ENCODE results near the gene C16orf89.

C16orf89 gene

GRCh38 chr16:5069854-5070253 lies 4.1 kb upstream of the C16orf89 start:
- ChIA-PET CTCF (no interaction called here), POLR2A (no interaction called here)
- no peak for TF ChIP-seq ZNF292 (tag by site-specific recombination; IDR thresholded peaks at IDR 0.05; ENCODE audit: borderline replicate concordance, low read depth)
- TF ChIP-seq ZNF623 (tag by site-specific recombination; IDR thresholded peaks at IDR 0.05), result no peak
- TF ChIP-seq SP7 (tag by site-specific recombination; IDR thresholded peaks at IDR 0.05), result no peak
- TF ChIP-seq ZSCAN18 (tag by site-specific recombination; IDR thresholded peaks at IDR 0.05), result no peak
- TF ChIP-seq OVOL3 (tag by site-specific recombination; IDR thresholded peaks at IDR 0.05), result no peak
- TF ChIP-seq ZNF341 (tag by site-specific recombination; IDR thresholded peaks at IDR 0.05; ENCODE audit: low read depth), result no peak
- no peak for TF ChIP-seq ZNF148 (tag by site-specific recombination; IDR thresholded peaks at IDR 0.05; ENCODE audit: borderline replicate concordance)
- no peak for TF ChIP-seq ZNF133 (tag by site-specific recombination; IDR thresholded peaks at IDR 0.05)
- TF ChIP-seq ZBTB44 (tag by site-specific recombination; IDR thresholded peaks at IDR 0.05), result no peak
- no peak for TF ChIP-seq ZNF513 (tag by site-specific recombination; IDR thresholded peaks at IDR 0.05)
- TF ChIP-seq ZNF184 (tag by site-specific recombination; IDR thresholded peaks at IDR 0.05), result no peak
- no peak for TF ChIP-seq ZNF544 (tag by site-specific recombination; IDR thresholded peaks at IDR 0.05)
- TF ChIP-seq ZNF121 (tag by site-specific recombination; IDR thresholded peaks at IDR 0.05), result no peak
- no peak for TF ChIP-seq ZNF48 (tag by site-specific recombination; IDR thresholded peaks at IDR 0.05)
- no peak for TF ChIP-seq ZNF26 (tag by site-specific recombination; IDR thresholded peaks at IDR 0.05)
- TF ChIP-seq ZNF350 (tag by site-specific recombination; IDR thresholded peaks at IDR 0.05), result no peak
- Histone ChIP-seq H3K9me3 (ENCODE audit: control insufficient read depth, insufficient read depth, low read depth, low read length) (no peaks in the 10 kb centered on the region), H3K36me3 (ENCODE audit: control insufficient read depth in 2 of 2, insufficient read depth in 1 of 2, low read length in 2 of 2) (peaks cover 0 to 12% of the 10 kb centered on the region in 2 experiments; a peak in 1 of 3 replicates), H3K4me3 (ENCODE audit: low read depth, low read length) (no peak overlapping the region), H3K27ac (ENCODE audit: extremely low read depth, low read depth, low read length) (no peak overlapping the region), H3K4me1 (ENCODE audit: control insufficient read depth, insufficient read depth, low read length) (peaks cover 12% of the 10 kb centered on the region)

GRCh38 chr16:5069048-5069447 lies 3.3 kb upstream of the C16orf89 start:
- Histone ChIP-seq H3K4me1 (ENCODE audit: control insufficient read depth, insufficient read depth, low read length) (peaks cover 14% of the 10 kb centered on the region), H3K9me3 (ENCODE audit: control insufficient read depth, insufficient read depth, low read depth, low read length) (no peaks in the 10 kb centered on the region), H3K27ac (ENCODE audit: extremely low read depth, low read depth, low read length) (no peak overlapping the region), H3K4me3 (ENCODE audit: low read depth, low read length) (no peak overlapping the region), H3K36me3 (ENCODE audit: control insufficient read depth in 2 of 2, insufficient read depth in 1 of 2, low read length in 2 of 2) (peaks cover 0 to 5% of the 10 kb centered on the region in 2 experiments; a peak in 1 of 3 replicates)
- ChIA-PET POLR2A (no interaction called here), CTCF (no interaction called here)
- no peak for TF ChIP-seq ZNF580 (tag by site-specific recombination; IDR thresholded peaks at IDR 0.05)
- no peak for TF ChIP-seq BCL11A (tag by site-specific recombination; IDR thresholded peaks at IDR 0.05; ENCODE audit: low read depth)
- TF ChIP-seq ZNF302 (tag by site-specific recombination; IDR thresholded peaks at IDR 0.05; ENCODE audit: low read depth), result no peak
- TF ChIP-seq ZNF138 (tag by site-specific recombination; IDR thresholded peaks at IDR 0.05; ENCODE audit: borderline replicate concordance), result no peak
- no peak for TF ChIP-seq MEIS1 (CRISPR knock-in tag; IDR thresholded peaks at IDR 0.05; ENCODE audit: borderline replicate concordance)
- TF ChIP-seq ZNF658 (tag by site-specific recombination; IDR thresholded peaks at IDR 0.05), result no peak
- TF ChIP-seq REST (tag by site-specific recombination; IDR thresholded peaks at IDR 0.05), result no peak
- no peak for TF ChIP-seq ZNF266 (tag by site-specific recombination; IDR thresholded peaks at IDR 0.05; ENCODE audit: low read depth)
- TF ChIP-seq ZNF544 (tag by site-specific recombination; IDR thresholded peaks at IDR 0.05), result no peak

All from HEK293 (cell line).